Fibroblast of gingiva (primary cell): ENCODE measurements around the gene CNTN2.

Experiments
- DNase-seq: peaks from one replicate; pipeline ENCODE4 v3.0.0-alpha.2; 2011; ENCODE audit warnings: low read depth

The CNTN2 gene

DNA sequence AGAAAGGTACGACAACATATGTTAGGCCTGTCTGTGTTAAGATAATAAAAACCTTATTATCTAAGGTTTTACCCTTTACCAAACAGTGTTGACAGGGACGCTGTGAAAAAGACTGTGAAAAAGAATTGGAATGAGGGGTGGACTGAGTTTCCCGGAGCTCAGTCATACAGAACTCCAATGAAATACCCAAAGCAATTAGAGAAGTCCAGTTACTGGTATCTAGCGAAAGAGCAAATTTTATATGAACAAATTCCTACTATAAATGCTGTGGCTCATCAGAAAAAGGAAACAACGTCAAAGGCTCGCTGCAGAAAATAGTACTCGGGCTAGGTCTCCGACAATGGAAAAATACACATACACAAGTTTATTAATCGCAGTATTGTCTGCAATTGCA lies 79.5 kb downstream of the CNTN2 start:
- DNase-seq = no peak

DNA sequence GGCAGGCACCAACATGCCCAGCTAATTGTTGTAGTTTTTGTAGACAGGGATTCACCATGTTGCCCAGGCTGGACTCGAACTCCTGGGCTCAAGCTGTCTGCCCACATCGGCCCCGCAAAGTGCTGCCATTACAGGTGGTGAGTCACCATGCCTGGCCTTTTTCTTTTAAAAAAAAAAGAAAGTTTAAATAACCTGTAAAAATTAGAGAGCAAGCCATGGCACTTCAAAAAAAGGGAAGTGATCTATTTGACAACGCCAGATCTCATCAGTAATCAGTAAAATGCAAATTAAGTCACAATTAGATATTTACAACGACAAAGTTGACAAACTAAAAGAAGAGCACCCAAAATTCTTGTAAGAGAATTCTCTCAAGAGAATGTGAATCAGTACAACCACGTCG lies 81.7 kb downstream of the CNTN2 start:
- no peak for DNase-seq

GRCh38 chr1:205127646-205128045 lies 84.6 kb downstream of the CNTN2 start:
- no peak for DNase-seq
